AG10803 (cell line): ENCODE measurements around the gene CAMK2G.

Source experiments
- DNase-seq: peaks from one replicate; pipeline ENCODE4 v3.0.0; 2010; ENCODE audit warnings: low read depth
- H3K4me3 ChIP-seq: 2 replicates; pipeline ENCODE4 v1.5.1; 2011; ENCODE audit warnings: mild to moderate bottlenecking, low read length, control low read depth
- TF ChIP-seq, protein P1 (sequence below): conservative IDR thresholded peaks from 2 replicates; pipeline ENCODE4 v1.5.1; 2011; ENCODE audit warnings: mild to moderate bottlenecking, low read length, control low read depth, inconsistent platforms

The CAMK2G gene

DNA sequence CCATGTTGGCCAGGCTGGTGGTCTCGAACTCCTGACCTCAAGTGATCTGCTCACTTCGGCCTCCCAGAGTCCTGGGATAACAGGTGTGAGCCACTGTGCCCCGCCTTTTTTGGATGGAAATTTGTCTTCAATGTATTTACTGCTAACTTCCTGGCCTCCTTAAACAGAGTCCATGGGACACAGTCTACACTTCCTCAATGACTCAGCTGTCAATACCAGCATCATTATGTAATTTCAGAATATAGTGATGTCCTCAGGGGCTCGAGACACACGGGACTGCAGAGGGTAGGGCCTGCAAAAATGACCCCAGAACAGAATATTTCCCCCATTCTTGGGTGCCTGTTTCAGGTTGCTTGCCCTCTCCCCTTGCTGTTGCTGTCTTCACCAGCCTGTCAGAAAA, 31.1 kb downstream of the CAMK2G start:
- TF ChIP-seq, protein P1, sequence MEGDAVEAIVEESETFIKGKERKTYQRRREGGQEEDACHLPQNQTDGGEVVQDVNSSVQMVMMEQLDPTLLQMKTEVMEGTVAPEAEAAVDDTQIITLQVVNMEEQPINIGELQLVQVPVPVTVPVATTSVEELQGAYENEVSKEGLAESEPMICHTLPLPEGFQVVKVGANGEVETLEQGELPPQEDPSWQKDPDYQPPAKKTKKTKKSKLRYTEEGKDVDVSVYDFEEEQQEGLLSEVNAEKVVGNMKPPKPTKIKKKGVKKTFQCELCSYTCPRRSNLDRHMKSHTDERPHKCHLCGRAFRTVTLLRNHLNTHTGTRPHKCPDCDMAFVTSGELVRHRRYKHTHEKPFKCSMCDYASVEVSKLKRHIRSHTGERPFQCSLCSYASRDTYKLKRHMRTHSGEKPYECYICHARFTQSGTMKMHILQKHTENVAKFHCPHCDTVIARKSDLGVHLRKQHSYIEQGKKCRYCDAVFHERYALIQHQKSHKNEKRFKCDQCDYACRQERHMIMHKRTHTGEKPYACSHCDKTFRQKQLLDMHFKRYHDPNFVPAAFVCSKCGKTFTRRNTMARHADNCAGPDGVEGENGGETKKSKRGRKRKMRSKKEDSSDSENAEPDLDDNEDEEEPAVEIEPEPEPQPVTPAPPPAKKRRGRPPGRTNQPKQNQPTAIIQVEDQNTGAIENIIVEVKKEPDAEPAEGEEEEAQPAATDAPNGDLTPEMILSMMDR = no peak
- DNase-seq = no peak
- H3K4me3 ChIP-seq = no peak overlapping the region

- no peak overlapping the region for H3K4me3 ChIP-seq
- DNase-seq = no peak
- TF ChIP-seq, protein P1 = no peak
Measured at GRCh38 chr10:73842349-73842748, 32.0 kb downstream of the CAMK2G start.

DNA sequence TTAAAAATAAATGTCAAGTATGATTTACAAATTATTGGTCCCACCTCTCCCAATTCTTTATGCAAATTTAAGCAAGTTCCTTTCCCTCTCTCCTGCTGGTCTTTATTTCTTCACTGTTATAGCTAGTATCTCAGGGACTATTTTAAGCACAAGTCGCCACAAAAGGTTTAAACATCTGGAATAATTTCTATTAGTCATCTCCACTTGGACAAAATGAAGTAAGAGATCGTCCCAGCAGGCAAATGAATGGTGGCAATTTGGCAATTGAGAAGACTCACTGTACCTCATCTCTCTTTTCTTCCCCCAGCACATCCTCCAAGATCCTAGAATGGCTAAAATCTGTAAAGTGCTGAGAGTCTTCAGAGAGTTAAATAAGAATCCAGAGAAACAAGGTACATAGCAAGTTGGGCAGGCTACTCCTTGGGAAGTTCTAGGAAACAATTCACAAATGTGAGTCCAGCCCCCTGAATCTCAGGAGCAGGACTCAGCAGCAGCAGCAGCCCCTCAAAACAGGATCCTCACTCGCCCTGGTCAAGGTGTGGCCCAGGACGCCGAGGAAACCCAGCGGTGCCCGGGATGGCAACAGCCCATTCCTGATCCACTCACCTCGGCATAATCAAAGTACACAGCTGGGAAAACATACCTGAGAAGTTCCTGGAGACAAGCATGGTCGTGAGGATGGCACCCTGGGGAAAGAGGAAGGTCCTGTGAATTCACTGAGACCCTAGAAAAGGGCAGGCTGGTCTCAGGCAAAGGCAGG, 32.6 kb downstream of the CAMK2G start:
- H3K4me3 ChIP-seq = no peak overlapping the region
- peak; percentile 74 for DNase-seq
- TF ChIP-seq, protein P1 = no peak

DNA sequence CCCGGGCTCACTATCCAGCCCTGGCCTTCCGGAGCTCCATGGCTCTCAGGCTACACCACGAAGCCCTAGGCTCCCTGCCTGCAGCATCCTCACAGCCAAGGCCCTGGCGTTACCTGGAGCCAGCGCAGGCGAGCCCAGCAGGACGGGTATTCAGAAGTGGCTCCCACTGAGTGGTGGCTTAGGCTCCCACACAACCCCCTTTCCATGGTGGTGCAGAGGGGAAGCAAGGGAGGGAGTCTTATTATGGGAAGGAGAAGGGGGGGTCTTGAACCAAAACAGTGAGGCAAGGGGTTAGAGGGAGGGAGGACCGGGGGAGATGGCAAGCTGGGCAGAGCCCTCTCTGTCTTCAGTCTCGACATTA, 33.3 kb downstream of the CAMK2G start:
- TF ChIP-seq, protein P1 = no peak
- no peak overlapping the region for H3K4me3 ChIP-seq
- no peak for DNase-seq

GRCh38 chr10:73840403-73841060, 33.8 kb downstream of the CAMK2G start:
- TF ChIP-seq, protein P1 = no peak
- no peak overlapping the region for H3K4me3 ChIP-seq
- DNase-seq = no peak

DNA sequence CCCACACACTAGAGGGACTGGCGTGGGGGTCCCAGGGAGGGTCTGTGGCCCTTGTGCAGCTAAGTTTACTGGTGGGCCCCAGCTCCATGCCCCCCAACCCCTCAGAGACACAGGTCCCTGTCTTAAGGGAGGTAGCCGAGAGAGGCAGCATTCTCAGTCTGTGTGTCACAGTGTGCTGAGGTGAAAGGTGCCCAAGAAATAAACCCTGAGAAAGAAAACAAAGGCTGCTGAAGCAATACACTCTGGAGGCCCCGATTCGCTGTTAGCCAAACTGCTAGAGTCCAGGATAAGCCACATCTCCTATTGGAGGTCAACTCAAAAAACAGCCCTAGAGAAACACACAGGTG, 34.3 kb downstream of the CAMK2G start:
- no peak for DNase-seq
- H3K4me3 ChIP-seq = no peak overlapping the region
- TF ChIP-seq, protein P1 = no peak
